ENCODE results near the gene CAPZB.

DNA sequence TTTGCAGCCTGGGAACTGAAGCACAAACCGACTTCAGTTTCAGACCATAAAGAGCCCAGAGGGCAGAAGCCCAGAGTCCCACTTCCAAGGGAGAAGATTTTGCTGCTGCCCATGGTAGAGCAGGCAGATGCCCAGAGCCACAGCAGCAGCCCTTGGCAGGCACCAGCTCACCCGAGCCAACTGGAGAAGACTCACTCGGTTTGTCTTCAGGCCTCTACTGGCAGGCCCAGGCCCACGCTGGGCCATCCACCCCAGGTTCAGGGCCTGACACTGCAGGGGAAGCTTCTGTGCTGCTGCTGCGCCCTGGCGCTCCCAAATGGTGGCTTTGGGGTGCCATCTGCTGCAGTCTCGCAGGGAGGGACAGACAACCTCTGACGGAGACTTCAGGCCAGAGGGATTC, 139.9 kb downstream of the CAPZB start:
- TF ChIP-seq, protein P1, sequence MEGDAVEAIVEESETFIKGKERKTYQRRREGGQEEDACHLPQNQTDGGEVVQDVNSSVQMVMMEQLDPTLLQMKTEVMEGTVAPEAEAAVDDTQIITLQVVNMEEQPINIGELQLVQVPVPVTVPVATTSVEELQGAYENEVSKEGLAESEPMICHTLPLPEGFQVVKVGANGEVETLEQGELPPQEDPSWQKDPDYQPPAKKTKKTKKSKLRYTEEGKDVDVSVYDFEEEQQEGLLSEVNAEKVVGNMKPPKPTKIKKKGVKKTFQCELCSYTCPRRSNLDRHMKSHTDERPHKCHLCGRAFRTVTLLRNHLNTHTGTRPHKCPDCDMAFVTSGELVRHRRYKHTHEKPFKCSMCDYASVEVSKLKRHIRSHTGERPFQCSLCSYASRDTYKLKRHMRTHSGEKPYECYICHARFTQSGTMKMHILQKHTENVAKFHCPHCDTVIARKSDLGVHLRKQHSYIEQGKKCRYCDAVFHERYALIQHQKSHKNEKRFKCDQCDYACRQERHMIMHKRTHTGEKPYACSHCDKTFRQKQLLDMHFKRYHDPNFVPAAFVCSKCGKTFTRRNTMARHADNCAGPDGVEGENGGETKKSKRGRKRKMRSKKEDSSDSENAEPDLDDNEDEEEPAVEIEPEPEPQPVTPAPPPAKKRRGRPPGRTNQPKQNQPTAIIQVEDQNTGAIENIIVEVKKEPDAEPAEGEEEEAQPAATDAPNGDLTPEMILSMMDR (IDR thresholded peaks at IDR 0.05; ENCODE audit: borderline replicate concordance, extremely low read depth, low read length, poor library complexity, severe bottlenecking) = no peak
- TF ChIP-seq EZH2 (IDR thresholded peaks at IDR 0.05; ENCODE audit: borderline replicate concordance, low read depth, low read length, severe bottlenecking) = no peak

Measured in DND-41 (cell line).